Endothelial cell of umbilical vein (primary cell): Measurements from ENCODE around the gene SOX18. TPM values are rescaled to one million over a fixed set of nuclear protein-coding genes. Genes with fewer than 3 reads are reported as not detected.

Experiments used
- BruUV-seq: library from RNA; stranded (reverse); fragments of 400-500 nt; replicated peaks from 2 replicates; lab custom pipeline; 2021; lab: Mats Ljungman, UMichigan
- CTCF ChIA-PET: fragments of 300-600, 350-600 bp; sonication (Branson Sonifier 250); formaldehyde crosslinking; loops from one replicate; lab custom pipeline; 2021; ENCODE audit warnings: antibody characterized with exemption, inconsistent platforms; lab: Charles Lee
- POLR2A ChIA-PET: fragments of 300-600, 350-600 bp; sonication (Branson Sonifier 250); formaldehyde crosslinking; loops from one replicate; lab custom pipeline; 2021; ENCODE audit warnings: antibody characterized with exemption, inconsistent platforms; lab: Charles Lee
- DNase-seq: peaks from one replicate; pipeline ENCODE4 v3.0.0-alpha.2; 2011; ENCODE audit warnings: low read depth, low spot score
- FAIRE-seq: peaks from 2 replicates; lab custom pipeline; 2011; peaks lifted over from hg19 to GRCh38; lab: Jason Lieb, UNC
- H2AFZ ChIP-seq: 2 replicates; pipeline ENCODE4 v1.6.0; 2012; ENCODE audit warnings: low read depth, low read length, control low read depth, inconsistent platforms
- H3K27ac ChIP-seq: 2 replicates; pipeline ENCODE4 v1.5.1; 2011; ENCODE audit warnings: low read depth, mild to moderate bottlenecking, control low read depth, low read length, moderate library complexity; ENCODE audit not compliant: insufficient read depth
- H3K27me3 ChIP-seq, 2 experiments: 2 replicates each; pipeline versions ENCODE4 v1.6.0 to v1.6.1; 2011; ENCODE audit warnings: low read length in 2 of 2, mixed read lengths in 1 of 2; ENCODE audit not compliant: control insufficient read depth in 2 of 2, insufficient read depth in 2 of 2
- H3K36me3 ChIP-seq, 2 experiments: 2 replicates in 1 of 2; 3 replicates in 1 of 2; pipeline ENCODE4 v1.5.1; 2011; ENCODE audit warnings: low read length in 2 of 2, mild to moderate bottlenecking in 1 of 2, moderate library complexity in 1 of 2; ENCODE audit not compliant: control insufficient read depth in 2 of 2, insufficient read depth in 2 of 2; ENCODE audit errors: extremely low read depth in 1 of 2
- H3K4me1 ChIP-seq: 3 replicates; pipeline ENCODE4 v1.5.1; 2011; ENCODE audit warnings: mild to moderate bottlenecking, low read length; ENCODE audit not compliant: control insufficient read depth, insufficient read depth; ENCODE audit errors: extremely low read depth
- H3K4me2 ChIP-seq: 2 replicates; pipeline ENCODE4 v1.6.1; 2011; ENCODE audit warnings: low read length, control low read depth, mixed read lengths; ENCODE audit not compliant: insufficient read depth
- H3K4me3 ChIP-seq, 3 experiments: fragments of 200-600 bp in 1 of 3; sonication (generic), shearing (Covaris generic) in 1 of 3; replicated peaks in 1 of 3; 2 replicates each; pipeline ENCODE4 v1.5.1; 2011 to 2016; ENCODE audit warnings: control low read depth in 3 of 3, low read length in 3 of 3, mild to moderate bottlenecking in 2 of 3, inconsistent platforms in 1 of 3, low read depth in 1 of 3, moderate library complexity in 1 of 3; ENCODE audit not compliant: insufficient read depth in 1 of 3
- H3K79me2 ChIP-seq: 2 replicates; pipeline ENCODE4 v1.6.0; 2012; ENCODE audit warnings: low read length, inconsistent platforms; ENCODE audit not compliant: control insufficient read depth, insufficient read depth
- H3K9ac ChIP-seq: replicated peaks from 2 replicates; pipeline ENCODE3; 2011; ENCODE audit warnings: low read length, control low read depth; ENCODE audit not compliant: insufficient read depth; ENCODE audit errors: extremely low read depth
- H3K9me1 ChIP-seq: replicated peaks from 3 replicates; pipeline ENCODE4 v1.6.0; 2011; ENCODE audit warnings: mild to moderate bottlenecking, low read length; ENCODE audit not compliant: control insufficient read depth, insufficient read depth; ENCODE audit errors: extremely low read depth
- H3K9me3 ChIP-seq: replicated peaks from 2 replicates; pipeline ENCODE4 v1.5.1; 2012; ENCODE audit warnings: low read length, inconsistent platforms; ENCODE audit not compliant: control insufficient read depth, insufficient read depth
- H4K20me1 ChIP-seq: replicated peaks from 2 replicates; pipeline ENCODE3; 2011; ENCODE audit warnings: mild to moderate bottlenecking, low read length; ENCODE audit not compliant: control insufficient read depth, insufficient read depth; ENCODE audit errors: extremely low read depth
- CTCF ChIP-seq, 2 donors: IDR thresholded peaks; 1 replicate in 1 of 2; 2 replicates in 1 of 2; pipeline ENCODE4 v1.5.1; 2011; ENCODE audit warnings: low read length in 2 of 2, mild to moderate bottlenecking in 2 of 2, moderate library complexity in 2 of 2, control low read depth in 1 of 2, inconsistent platforms in 1 of 2, low read depth in 1 of 2; ENCODE audit not compliant: insufficient read depth in 1 of 2; ENCODE audit errors: extremely low read depth in 1 of 2
- EZH2 ChIP-seq: IDR thresholded peaks from 2 replicates; pipeline ENCODE4 v1.6.1; 2012; ENCODE audit warnings: borderline replicate concordance, low read depth, mild to moderate bottlenecking, moderate library complexity, low read length, inconsistent platforms; ENCODE audit not compliant: severe bottlenecking
- FOS ChIP-seq: IDR thresholded peaks from 2 replicates; pipeline ENCODE4 v1.6.1; 2011; ENCODE audit warnings: mild to moderate bottlenecking, low read length, moderate library complexity, borderline replicate concordance; ENCODE audit not compliant: insufficient read depth
- JUN ChIP-seq: IDR thresholded peaks from 2 replicates; pipeline ENCODE4 v1.6.1; 2011; ENCODE audit warnings: borderline replicate concordance, low read depth; ENCODE audit not compliant: insufficient read length, insufficient read depth
- MAX ChIP-seq: IDR thresholded peaks from 2 replicates; pipeline ENCODE4 v1.6.1; 2011; ENCODE audit not compliant: insufficient read depth, insufficient read length
- POLR2AphosphoS5 ChIP-seq: IDR thresholded peaks from 2 replicates; pipeline ENCODE4 v1.6.1; 2012; ENCODE audit warnings: low read depth, mild to moderate bottlenecking, control low read depth, low read length, moderate library complexity; ENCODE audit not compliant: insufficient read depth
- dilution Hi-C: fragments of 300-500 bp; cut with MboI; formaldehyde crosslinking; loops from one replicate; pipeline ENCODE4 v1.15.0; 2019; ENCODE audit warnings: low sequenced_read_pairs; ENCODE audit not compliant: extremely low pct_ligation_motif_present
- intact Hi-C: fragments of 100-400 bp; cut with micrococcal nuclease; formaldehyde crosslinking; loops from one replicate; pipeline ENCODE4 v1.10.0; 2022
- polyA plus RNA-seq, 4 experiments: library from polyadenylated mRNA; depleted of rRNA in 3 of 4; stranded (reverse) in 3 of 4; unstranded in 1 of 4; fragments of >200 nt; gene quantifications; 2 replicates each; pipeline versions ENCODE4 v1.2.1 to v1.2.3, GENCODE V29; 2011 to 2012; ENCODE audit warnings: missing spikeins in 1 of 4
- total RNA-seq: library from RNA; stranded (reverse); gene quantifications from 2 replicates; pipeline ENCODE4 v1.2.3, GENCODE V29; 2021

The SOX18 gene
- total and polyA plus RNA-seq, 2 donors (not counting 3 experiments of a cell fraction or from before 2014, with no cell fraction given), result 20.9 to 175 TPM

- Histone ChIP-seq H3K27ac (no peak overlapping the region), H3K9me3 (no peaks in the 10 kb centered on the region), H3K27me3 (no peaks in the 10 kb centered on the region), H2AFZ (no peak overlapping the region), H3K4me2 (no peak overlapping the region), H3K9ac (no peak overlapping the region), H4K20me1 (no peaks in the 10 kb centered on the region), H3K79me2 (peaks cover 6% of the 10 kb centered on the region), H3K36me3 (peaks cover 0 to 21% of the 10 kb centered on the region in 2 experiments), H3K4me3 (no peak overlapping the region), H3K9me1 (no peaks in the 10 kb centered on the region), H3K4me1 (peaks cover 14% of the 10 kb centered on the region)
- DNase-seq (no peak), FAIRE-seq (no peak)
- ChIA-PET CTCF (no interaction called here), POLR2A (no interaction called here)
- BruUV-seq, result no TSS peak
- dilution Hi-C loops (no loop called here), intact Hi-C loops (no loop called here)
- TF ChIP-seq EZH2, result no peak
- no peak for TF ChIP-seq JUN
- no peak for TF ChIP-seq FOS
Observed at GRCh38 chr20:64075556-64075955, 26.1 kb upstream of the SOX18 start.

GRCh38 chr20:64074963-64075362 is 25.5 kb upstream of the SOX18 start:
- Histone ChIP-seq H3K4me1 (peaks cover 14% of the 10 kb centered on the region), H3K36me3 (peaks cover 0 to 21% of the 10 kb centered on the region in 2 experiments), H3K4me3 (no peak overlapping the region), H3K9me1 (no peaks in the 10 kb centered on the region), H3K79me2 (peaks cover 6% of the 10 kb centered on the region), H3K9me3 (no peaks in the 10 kb centered on the region), H2AFZ (no peak overlapping the region), H3K9ac (no peak overlapping the region), H4K20me1 (no peaks in the 10 kb centered on the region), H3K27me3 (no peaks in the 10 kb centered on the region), H3K4me2 (no peak overlapping the region), H3K27ac (no peak overlapping the region)
- ChIA-PET CTCF (no interaction called here), POLR2A (no interaction called here)
- intact Hi-C loops (no loop called here), dilution Hi-C loops (no loop called here)
- DNase-seq (no peak), FAIRE-seq (no peak)
- no TSS peak for BruUV-seq
- TF ChIP-seq MAX, result no peak
- no peak for TF ChIP-seq POLR2AphosphoS5
- no peak for TF ChIP-seq CTCF (IDR thresholded peaks at IDR 0.05; ENCODE audit: extremely low read depth in 1 of 2, insufficient read depth in 1 of 2, low read depth in 1 of 2, low read length in 2 of 2)
